GM19455 (cell line): ENCODE measurements around the gene DGKD.

Source experiments
- ATAC-seq: cut with Tn5 transposase; IDR thresholded peaks from one replicate; pipeline ENCODE4 v1.9.1; 2021; ENCODE audit not compliant: unreplicated experiment

DGKD gene

DNA sequence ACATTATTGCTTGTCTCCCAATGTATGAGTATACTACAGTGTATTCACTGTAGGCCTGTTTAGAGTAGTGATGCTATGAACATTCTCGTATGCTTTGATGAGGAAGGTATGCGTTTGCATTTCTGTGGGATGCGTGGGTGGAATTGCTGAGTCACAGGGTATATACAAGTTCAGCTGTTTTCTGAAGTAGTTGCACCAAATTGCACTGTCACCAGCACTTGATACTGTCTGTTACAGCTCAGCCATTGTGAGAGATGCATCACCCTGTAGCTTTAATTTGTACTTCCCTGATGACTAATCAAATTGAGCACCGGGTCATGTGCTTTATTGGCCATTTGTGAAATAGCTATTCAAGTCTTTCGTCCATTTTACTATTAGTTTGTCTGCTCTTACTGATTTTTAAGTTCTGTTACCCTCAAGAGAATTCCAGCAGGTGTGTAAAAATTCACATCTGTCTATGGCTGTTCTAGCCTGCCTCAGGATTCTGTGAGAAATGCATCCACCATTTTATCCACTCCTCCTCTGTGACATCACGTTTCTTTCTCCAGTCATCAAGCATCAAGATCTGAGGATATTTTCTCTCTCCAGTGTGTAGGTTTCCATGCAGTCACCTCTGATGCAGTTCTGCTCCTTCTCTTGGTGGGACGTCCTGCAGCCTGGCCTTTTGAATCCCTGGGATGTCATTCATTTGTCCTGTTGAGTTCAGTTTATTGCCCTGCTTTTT lies 72.5 kb downstream of the DGKD start:
- ATAC-seq = no peak

DNA sequence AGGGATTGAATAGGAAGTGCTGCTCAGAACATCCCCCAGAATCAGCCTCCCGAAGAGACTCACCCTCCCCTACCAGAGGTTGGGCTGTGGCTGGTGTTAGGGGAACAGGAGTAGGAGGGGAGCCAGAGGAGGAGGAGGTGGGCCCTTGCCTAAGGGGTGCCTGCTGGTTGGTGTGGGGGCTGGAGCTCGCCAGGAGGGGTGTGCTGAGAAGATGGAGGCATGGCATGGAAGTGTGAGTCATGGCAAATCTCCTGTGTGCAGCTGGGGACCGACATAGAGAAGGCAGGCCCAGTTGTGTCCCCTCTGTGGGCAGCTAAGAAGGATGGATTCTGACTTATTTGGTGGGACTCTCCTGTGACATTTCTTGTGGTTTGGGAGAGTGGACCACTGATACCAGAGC lies 73.7 kb downstream of the DGKD start:
- ATAC-seq = no peak

DNA sequence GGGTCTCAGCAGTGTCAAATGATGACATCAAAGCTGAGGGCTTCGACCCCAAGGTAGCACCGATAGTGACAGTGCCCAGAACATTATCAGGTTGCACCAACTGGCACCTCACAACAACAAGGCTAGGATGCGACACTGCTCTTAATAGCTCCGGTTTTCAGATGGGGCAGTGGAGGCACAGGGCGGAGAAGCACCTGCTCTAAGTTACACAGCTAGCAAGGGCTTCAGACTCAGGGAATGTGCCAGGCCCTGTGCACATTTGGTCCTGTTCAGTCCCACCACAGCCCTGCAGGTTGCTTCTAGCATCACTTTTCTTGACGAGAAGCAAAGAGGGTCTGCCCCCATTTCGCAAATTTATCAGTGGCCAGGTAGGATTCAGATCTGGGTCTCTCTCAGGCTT lies 74.1 kb downstream of the DGKD start:
- no peak for ATAC-seq

DNA sequence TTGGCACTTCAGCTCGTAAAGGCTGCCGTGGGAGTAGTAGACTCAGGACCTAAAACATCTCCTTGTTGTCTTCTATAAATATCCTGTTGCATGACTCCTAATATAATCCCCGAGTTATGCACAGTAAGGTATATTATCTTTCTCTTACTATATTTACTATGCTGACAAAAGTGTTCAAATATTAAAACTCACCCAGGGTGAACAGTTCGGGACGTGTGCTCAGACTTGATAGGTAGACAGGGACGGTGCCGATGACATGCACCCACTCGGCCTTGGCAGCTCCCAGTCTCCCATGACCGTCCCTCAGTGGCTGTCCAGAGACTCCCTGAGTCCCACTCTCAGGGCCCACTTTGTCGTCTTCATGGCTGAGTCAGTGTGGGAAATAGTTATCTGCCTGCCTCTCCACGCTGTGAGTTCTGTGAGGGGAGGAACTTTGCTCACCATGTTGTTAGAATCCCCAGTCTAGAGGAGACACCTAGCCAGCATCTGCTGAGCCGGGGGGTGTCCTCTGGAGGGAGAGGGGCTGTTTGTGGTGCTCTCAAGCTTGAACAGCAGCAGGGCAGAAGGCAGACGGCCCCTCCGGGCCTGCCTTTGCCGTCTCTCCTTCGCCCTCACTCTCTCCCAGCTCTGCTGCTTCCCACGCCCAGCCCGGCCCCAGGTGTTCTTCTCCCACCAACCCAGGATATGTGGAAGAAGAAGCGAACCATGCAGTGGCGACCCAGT lies 75.0 kb downstream of the DGKD start:
- ATAC-seq = no peak

DNA sequence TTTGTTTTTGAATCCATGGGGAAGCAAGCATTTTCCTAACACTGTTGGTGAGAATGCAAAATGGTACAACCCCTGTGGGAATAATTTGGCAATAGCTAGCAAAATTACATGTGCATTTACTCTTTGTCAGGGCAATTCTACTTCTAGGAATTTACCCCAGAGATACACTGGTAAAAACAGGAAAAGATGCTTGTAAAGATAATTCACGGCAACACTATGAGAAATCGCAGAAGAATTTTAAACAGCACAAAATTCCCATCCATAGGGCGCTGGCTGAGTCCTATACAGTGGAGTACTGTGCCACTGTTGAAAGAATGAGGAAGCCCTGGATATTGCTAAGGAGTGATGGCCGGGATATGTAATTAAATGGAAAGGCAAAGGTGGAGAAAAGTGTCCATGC lies 75.8 kb downstream of the DGKD start:
- ATAC-seq = no peak

DNA sequence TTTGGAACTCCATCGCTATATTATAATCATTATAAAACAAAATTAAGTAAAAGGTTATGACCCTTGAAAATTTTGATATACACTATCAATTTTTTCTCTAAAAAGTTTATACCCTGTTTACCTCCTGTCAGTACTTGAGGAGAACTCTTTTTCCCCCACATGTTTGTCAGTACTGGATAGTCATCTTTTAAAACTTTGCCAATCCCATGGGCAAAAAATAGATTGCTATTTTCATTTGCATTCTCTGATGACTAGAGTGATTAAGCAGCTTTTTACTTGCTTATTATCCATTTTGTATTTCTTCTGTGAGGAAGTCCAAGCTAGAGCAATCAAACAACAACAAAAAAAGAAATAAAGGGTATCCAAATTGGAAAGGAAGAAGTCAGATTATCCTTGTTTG lies 76.4 kb downstream of the DGKD start:
- no peak for ATAC-seq

DNA sequence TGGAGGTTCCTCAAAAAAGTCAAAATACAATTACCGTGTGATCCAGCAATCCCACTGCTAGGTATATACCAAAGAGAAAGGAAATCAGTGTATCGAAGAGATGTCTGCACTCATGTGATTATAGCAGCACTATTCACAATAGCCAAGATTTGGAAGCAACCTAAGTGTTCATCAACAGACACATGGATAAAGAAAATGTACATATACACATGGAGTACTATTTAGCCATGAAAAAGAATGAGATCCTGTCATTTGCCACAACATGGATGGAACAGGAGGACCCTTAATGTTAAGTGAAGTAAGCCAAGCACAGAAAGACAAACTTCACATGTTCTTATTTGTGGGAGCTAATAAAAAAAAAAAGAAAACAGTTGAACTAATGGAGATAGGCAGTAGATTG lies 78.7 kb downstream of the DGKD start:
- no peak for ATAC-seq

DNA sequence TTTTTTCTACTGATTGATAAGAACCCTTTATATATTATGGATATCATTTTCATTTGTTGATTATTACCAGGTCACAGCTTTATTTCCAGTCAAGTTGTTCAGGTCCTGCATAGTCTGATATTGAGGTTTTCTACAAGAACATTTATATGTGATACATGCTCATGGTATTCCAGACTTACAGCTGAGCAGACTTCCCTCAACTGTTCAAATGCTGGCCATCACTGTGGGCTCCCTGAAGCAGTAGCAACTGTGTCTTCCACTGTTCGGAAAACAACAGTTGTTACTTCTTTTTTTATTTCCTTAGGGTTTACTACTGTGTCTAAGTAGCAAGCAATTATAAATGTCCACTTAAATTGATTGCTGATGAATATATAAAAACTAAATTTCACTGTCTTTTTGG lies 79.5 kb downstream of the DGKD start:
- no peak for ATAC-seq

DNA sequence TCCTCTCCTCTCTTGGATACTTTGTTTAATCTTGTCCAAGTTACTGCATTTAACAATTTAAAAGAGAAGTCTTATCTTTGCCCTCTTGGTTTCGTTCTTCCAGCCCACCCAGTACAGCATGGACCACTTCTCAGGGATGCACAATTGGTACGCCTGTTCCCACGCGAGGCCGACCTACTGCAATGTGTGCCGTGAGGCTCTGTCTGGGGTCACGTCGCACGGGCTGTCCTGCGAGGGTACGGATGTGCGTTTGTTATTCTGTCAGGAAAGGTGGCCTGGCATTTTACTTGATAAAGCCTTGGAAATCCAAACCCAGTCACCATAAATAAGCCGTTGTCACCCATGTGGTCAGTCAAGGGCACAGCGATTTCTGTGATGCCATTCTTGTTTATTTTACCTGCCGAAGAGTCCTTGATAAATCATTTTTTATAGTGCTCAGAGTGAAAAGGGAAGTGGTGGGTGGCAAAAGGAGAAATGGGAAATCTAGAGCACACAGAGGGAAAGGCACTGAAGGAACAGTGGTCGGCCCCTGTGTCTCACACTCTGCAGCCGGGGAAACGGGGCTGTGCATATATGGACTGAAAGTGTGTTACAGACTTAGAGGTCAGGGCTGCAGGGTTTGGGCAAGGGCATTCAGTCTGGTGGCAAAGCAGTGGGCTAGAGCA lies 80.5 kb downstream of the DGKD start:
- ATAC-seq = no peak

DNA sequence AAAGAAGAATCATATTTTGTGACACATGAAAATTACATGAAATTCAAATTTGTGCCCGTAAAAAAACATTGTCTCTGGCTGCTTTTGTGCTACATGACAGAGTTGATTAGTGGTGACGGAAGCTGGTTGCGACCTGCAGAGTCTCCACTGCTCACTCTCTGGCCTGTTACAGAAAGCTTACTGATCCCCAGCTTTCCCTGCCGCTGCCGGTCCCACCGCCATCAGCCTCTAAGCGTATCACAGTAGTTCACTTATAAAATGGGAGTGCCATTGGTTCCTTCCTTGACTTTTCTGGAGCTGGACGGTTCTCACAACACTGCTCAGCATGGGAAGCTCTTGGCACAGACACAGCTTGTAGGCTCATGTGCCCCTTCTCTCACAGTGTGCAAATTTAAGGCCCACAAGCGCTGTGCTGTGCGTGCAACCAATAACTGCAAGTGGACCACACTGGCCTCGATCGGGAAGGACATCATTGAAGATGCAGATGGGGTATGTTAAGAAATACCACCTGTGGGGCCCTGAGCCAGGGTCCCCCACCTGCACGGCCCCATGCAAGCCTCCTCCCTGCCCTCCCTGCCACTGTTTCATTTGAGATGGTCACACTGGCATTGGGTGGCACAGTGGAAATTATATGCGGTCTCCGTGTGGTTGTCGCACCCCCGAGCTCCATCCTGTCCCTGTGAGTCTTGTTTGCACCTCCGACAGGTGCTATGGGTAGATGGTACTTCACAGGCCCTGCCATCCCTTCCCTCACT lies 81.3 kb downstream of the DGKD start:
- no peak for ATAC-seq

DNA sequence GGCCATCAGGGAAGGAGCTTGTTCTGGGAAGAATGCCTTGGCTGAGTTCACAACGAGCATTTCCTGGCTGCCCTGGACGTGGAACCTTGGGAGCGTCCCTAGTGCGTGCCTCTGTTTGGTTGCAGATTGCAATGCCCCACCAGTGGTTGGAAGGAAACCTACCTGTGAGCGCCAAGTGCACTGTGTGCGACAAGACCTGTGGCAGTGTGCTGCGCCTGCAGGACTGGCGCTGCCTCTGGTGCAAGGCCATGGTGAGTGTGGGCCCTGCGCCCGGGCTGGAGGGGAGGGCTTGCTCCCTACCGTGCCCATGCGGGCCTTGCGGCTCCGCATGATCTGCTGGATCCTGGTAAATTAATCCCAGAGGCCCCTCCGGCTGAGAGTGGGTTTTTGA lies 81.9 kb downstream of the DGKD start:
- ATAC-seq = no peak

DNA sequence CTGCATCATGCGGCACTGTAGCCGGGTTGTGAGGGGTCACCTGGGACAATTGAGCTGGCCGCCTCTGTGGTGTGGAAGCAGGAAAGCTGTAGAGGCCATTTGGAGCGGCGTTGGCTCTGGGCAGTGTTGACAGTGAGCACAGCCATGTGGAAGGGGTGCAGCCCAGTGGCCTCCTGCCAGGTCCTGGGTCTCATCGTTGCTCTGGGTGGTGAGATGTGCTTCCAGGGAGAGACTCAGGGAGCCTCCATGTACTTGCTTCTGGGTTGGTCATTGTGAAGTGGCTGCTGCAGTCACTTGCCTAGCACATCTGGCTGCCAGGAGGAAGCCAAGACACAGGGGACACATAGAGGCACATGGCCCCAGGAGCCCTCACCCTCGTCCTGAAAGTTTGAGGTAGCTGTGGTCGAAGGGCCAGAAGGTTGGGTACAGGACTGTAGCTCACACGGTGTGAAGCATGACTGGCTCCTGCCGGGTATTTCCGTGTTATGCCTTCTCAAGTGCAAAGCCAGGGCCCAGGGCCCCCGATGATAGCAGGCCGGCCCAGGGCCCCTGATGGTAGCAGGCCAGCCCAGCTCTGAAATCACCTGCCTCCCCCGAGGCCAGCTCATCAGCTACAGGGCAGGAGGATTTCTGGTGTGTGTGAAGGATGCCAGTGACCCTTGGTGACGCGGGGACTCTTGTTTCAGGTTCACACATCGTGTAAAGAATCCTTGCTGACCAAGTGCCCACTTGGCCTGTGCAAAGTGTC lies 82.6 kb downstream of the DGKD start:
- no peak for ATAC-seq

DNA sequence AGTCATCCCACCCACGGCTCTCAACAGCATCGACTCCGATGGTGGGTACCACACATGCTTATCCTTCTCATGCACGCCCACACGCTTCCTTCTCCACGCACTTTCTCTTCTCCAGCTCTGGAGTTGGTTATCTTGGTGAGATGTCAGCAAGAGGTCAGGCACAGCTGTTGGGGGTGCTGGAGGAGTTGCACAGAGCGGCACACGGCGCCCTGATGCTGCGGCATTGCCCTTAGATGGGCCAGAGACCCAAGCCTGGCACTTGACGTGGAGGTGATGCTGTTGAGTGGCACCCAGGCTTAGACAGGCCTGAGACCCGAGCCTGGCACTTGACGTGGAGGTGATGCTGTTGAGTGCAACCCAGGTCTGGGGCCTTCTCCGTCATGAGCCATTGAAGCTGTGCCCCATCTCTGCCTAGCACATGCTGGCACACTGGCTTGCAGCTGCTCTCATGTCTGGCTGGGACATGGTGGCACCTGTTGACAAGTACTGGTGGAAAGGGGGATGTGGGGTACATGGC lies 83.2 kb downstream of the DGKD start:
- no peak for ATAC-seq

DNA sequence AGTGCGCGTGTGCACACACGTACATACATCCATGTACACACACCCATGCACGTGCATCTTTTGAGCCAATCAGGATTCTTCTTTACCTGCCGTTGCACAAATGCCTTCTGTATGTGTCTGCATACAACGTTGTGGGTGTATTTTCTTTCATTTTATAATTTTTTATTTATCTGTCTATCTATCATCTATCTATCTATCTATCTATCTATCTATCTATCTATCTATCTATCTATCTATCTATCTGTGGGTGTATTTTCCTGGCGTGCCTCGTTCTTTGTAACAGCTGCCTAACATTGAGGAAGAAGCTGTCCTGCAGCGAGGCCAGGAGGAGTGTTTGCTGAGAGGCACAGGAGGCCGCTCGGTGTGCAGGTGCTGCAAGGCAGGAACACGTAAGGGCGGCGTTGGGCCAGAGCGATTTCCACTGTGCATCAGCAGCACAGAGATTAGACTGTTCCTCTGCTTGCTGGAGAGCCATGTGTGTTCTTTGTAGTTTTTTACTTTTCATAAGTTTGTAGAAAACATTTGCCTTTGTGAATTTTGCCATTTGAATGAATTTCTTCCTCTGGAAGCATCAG lies 84.4 kb downstream of the DGKD start:
- ATAC-seq = no peak

DNA sequence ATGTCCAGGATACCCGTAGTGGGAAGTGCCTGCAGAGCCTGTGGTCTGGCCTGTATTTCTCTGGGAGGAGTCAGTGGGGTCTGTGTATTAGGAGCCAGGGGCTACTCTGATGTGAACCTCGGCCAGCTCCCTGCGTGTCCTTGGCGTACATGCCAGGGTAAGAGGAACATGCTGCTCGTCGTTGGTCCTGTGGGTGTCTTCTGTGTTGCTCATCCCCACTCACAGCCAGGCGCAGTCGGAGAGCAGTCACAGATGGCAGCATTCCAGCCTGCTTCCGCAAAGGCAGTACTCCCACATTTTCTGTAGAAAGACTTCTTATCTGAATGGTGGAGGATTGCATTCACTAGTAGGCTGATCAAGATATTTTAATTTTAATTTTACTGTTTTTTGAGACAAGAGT lies 84.9 kb downstream of the DGKD start:
- ATAC-seq = no peak

DNA sequence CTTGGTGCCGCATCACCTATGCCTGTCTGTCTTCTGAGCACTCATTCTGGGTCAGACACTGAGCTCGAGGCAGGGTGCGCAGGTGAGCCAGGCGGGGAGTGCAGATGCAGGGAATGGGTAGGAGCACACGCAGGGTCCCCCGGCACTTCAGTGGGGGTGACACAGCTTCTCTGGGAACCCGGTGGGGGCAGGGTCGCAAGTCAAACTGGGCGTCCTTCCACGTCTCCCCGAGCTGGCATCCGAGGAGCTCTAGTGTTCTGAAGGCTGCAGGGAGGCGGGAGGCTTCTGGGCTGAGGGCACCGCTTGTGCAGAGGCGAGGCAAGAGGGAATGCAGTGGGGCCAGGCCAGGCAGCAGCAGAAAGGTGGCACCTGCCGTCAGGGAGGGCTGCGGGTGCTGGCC lies 86.0 kb downstream of the DGKD start:
- no peak for ATAC-seq

DNA sequence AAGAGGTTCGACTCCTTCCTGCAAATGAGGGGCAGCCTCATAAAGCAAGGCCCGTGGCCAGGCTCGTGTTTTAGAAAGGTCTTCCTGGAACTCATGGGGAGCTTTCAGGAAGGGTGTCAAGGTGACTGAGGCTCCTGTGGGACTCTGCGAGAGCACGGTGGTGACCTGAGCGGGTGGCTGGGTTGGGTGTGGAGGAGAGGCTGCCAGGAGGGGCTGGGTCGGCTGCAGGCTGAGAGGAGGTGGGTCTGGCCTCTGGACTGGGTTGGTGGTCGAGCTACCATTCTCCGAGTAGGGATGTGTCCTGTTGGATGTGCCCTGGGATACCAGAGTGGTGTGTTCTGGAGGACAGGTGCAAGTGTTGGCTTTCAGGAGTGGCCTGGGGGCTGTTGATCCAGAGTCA lies 86.4 kb downstream of the DGKD start:
- no peak for ATAC-seq

DNA sequence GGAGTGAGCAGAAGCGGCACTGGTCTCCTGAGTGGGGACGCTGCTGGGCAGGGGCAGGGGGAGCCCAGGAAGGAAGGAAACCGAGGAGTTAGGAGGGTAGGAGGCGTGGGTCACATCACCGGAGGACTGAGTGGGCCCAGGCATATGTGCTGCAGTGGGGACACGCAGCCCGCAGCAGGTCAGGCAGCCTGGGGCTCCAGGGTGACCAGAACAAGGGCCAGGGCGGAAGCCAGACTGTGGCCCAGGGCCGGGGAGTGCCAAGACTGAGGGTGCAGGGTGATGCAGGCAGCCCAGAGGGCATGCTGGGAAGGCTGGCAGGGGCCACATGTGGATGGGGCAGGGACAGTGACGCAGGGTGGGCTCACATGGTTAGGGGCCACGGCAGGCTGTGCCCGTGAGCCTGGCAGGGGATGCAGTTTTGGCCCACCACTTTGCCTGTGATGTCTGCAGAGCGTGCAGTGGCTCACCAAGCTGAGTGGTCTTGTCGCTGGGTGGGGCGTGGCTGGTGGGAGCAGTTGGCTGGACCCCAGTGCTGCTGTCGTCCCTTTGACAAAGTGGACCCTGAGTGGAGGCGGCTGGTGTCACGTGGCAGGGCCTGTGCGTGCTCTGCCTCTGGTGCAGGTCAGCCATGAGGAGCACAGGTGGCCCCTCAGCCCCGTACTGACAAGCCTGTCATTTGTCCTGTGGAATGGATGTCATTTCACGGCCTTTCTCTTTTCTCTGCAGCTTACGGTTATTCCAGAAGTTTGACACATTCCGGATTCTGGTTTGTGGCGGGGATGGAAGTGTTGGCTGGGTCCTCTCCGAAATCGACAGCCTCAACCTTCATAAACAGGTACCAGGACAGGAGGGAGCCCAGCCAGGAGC lies 87.1 kb downstream of the DGKD start:
- ATAC-seq = no peak

DNA sequence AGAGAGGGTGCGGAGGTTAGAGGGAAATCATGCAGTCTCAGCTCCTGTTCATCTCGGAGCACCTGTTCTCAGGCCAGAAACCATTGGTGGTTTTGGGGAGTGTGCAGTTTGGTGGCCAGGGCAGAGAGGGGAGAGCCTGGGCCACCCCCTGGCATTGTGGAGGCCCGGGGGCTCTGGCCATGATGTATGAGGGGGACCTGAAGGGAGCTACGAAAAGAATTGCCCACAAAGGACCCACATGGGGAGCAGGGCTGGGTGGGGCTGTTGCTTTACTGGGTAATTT lies 87.7 kb downstream of the DGKD start:
- no peak for ATAC-seq
